DMS53 treated with DMSO at 0.1 percent for 48 hours (cell line): Measurements from ENCODE around the gene TMEM266.

ENCODE experiments used
- DNase-seq: peaks from one replicate; lab custom pipeline; 2025; ENCODE audit not compliant: unreplicated experiment; lab: John Stamatoyannopoulos, UW

The TMEM266 gene

GRCh38 chr15:76223521-76223920 lies 163.7 kb downstream of the TMEM266 start:
- no peak for DNase-seq

DNA sequence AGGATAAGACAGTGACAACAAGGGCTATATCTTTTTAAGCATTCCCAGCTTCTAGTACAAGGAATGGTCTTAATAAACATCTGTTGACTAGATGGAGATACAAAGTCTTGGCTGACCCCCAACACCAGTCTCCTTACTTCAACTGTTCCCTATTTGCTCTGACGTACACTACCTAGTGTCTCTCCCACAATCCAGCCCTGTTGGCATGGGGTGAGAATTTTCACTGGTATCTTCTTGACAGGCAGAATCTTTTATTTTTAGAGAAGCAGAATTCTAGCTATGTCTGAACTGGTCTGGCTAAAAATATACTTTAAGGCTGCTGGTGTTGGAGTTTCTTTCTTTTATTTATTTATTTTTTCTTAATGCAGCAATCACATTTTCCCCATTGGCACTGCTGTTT lies 169.5 kb downstream of the TMEM266 start:
- no peak for DNase-seq

DNA sequence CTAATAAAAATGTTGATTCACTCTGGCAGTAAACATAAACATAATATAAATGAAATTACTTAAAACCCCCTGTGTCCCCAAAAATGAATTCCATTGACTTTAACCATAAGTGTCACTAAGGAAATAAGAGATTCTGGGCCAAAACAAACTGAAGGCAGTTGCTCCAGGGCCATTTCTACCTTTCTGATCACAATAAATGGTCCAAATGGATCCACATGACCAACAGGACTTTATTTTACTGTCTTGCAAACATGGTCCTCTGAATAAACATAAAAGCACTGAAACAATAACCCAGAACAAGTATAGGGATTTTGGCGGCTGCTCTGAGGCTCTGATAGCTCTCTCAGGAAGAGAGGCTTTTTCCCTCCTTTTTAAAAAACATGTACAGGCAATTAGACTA lies 174.1 kb downstream of the TMEM266 start:
- no peak for DNase-seq

DNA sequence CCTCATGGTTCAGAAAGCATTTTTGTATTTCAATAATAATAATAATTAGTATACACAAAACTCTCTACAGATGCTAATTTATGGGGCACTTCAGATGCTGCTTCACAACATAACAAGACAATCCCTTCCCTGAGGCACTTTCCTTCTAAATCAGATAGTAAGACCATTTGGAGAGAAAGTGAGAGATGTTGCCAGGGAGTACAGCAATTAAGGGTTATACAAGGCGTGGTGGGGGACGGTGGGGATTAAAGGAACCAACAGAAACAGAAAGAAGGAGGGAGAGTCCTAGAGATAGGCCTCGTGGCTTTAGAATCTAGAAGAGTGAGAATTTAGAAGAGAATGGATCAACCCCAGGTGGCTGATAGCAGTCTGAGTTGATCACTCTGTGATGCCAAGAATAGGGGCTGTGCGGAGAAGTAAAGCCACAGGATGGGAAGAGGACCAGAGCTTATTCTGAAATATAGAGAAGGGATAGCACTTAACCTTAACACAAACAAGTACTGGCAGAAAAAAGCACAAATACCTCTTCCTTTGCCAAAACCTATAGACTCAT lies 174.6 kb downstream of the TMEM266 start:
- no peak for DNase-seq

GRCh38 chr15:76235186-76235826 lies 175.5 kb downstream of the TMEM266 start:
- DNase-seq, result peak; percentile 23

DNA sequence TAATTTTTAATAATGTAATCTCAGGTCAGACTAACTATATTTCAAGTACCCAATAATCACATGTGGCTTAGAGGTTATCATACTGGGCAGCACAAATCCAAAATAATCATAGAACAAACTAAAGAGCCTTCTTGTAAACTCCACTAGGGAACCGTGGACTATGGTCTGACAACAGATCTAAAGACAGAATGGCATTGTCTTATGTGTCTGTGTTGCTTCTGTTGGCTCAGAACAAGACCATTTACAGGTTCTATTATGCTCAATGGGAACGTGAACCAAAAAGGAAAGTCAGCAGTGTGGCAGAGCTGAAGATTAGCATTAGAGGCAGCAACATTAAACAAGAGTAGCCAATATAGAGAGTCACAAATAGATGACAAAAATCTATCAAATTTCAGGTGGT lies 176.6 kb downstream of the TMEM266 start:
- no peak for DNase-seq

DNA sequence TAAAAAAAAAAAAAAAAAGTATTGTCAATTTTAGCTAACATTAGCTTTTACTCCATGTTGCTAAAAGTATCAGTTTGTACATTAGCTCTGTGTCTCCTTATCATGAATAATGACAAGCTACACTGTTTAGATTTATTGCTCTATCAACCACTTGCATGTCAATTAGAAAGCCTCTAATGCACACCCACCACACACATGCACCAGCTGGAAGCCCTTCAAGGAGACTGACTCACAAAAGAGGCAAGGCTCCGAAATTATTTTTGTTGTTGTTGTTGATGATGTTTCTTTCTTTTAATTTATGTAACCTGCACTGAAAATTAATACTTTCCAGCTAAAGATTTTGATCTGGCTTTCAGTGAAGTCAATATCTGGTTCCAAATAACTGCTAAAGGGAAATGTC lies 180.0 kb downstream of the TMEM266 start:
- DNase-seq, result no peak

GRCh38 chr15:76245072-76245610 lies 185.4 kb downstream of the TMEM266 start:
- DNase-seq, result no peak

GRCh38 chr15:76251717-76252116 lies 191.9 kb downstream of the TMEM266 start:
- no peak for DNase-seq

GRCh38 chr15:76252249-76252648 lies 192.5 kb downstream of the TMEM266 start:
- no peak for DNase-seq

GRCh38 chr15:76253691-76254473 lies 194.1 kb downstream of the TMEM266 start:
- DNase-seq, result no peak
